Activated naive CD8-positive, alpha-beta T cell treated with anti-CD3 and anti-CD28 coated beads, Interleukin-2, amount 10 ng/mL, durations not matched to agents 7 days and 5 days (primary cell): ENCODE data around the gene GPN2. TPM values are rescaled to one million over a fixed set of nuclear protein-coding genes. Genes with fewer than 3 reads are reported as not detected.
"Not testable (repeated sequence)": the region's sequence is repeated elsewhere in the genome, so short reads cannot be mapped to it uniquely, and the experiment has no call there.

Source experiments
- ATAC-seq: fragments of 150-1000 bp; cut with Tn5 transposase; one replicate; pipeline ENCODE4 v1.10.0; 2021; ENCODE audit warnings: low read depth, moderate library complexity
- POLR2A ChIA-PET: fragments of 350-600 bp; sonication (Branson Sonifier 250); formaldehyde crosslinking; loops from one replicate; lab custom pipeline; 2021; ENCODE audit warnings: antibody characterized with exemption; lab: Charles Lee
- DNase-seq: peaks from one replicate; pipeline ENCODE4 v3.0.0; 2021
- H3K27ac Mint-ChIP-seq: one replicate; pipeline ENCODE4 v1.8.0; 2022; ENCODE audit warnings: mild to moderate bottlenecking, mixed read lengths
- H3K27me3 Mint-ChIP-seq: one replicate; pipeline ENCODE4 v1.8.0; 2022; ENCODE audit warnings: mild to moderate bottlenecking, moderate library complexity, mixed read lengths
- H3K36me3 Mint-ChIP-seq: one replicate; pipeline ENCODE4 v1.8.0; 2021; ENCODE audit warnings: mild to moderate bottlenecking, mixed read lengths
- H3K4me1 Mint-ChIP-seq: one replicate; pipeline ENCODE4 v1.8.0; 2021; ENCODE audit warnings: mixed read lengths
- H3K4me3 Mint-ChIP-seq: one replicate; pipeline ENCODE4 v1.8.0; 2022; ENCODE audit warnings: mild to moderate bottlenecking, moderate library complexity, mixed read lengths
- H3K9me3 Mint-ChIP-seq: one replicate; pipeline ENCODE4 v1.8.0; 2021; ENCODE audit warnings: mixed read lengths
- total RNA-seq, 2 experiments: library from RNA; stranded (reverse); gene quantifications; one replicate each; pipeline ENCODE4 v1.2.3, GENCODE V29; 2021

GPN2 gene
- total RNA-seq, 2 experiments from 2014 or later, result 30.1 to 31.2 TPM

GRCh38 chr1:26851106-26851684, 38.9 kb downstream of the GPN2 start:
- POLR2A ChIA-PET, result interaction anchor here (1.8 to 3.8 kb wide), 2 partner anchors 9 to 13 kb away, joined by 4 to 12 read pairs; no protein-coding TSS in a partner anchor
- DNase-seq (no peak), ATAC-seq (no peak)
- H3K36me3 Mint-ChIP-seq, result peaks cover 28% of the 10 kb centered on the region
- peaks cover 1% of the 10 kb centered on the region for H3K4me1 Mint-ChIP-seq
- no peaks in the 10 kb centered on the region for H3K9me3 Mint-ChIP-seq
- H3K4me3 Mint-ChIP-seq, result no peak overlapping the region
- H3K27ac Mint-ChIP-seq, result no peak overlapping the region
- H3K27me3 Mint-ChIP-seq, result no peaks in the 10 kb centered on the region

GRCh38 chr1:26848941-26849774, 40.9 kb downstream of the GPN2 start:
- H3K9me3 Mint-ChIP-seq, result no peaks in the 10 kb centered on the region
- no peak overlapping the region for H3K27ac Mint-ChIP-seq
- no peak for DNase-seq
- POLR2A ChIA-PET, result interaction anchor here (0.8 to 3.8 kb wide), 5 partner anchors 12 to 41 kb away, joined by 3 to 12 read pairs (median 4); partner anchors contain the start of gene GPN2
- peaks cover 1% of the 10 kb centered on the region for H3K4me1 Mint-ChIP-seq
- no peaks in the 10 kb centered on the region for H3K27me3 Mint-ChIP-seq
- no peak overlapping the region for H3K4me3 Mint-ChIP-seq
- ATAC-seq, result no peak
- H3K36me3 Mint-ChIP-seq, result peaks cover 27% of the 10 kb centered on the region

GRCh38 chr1:26848499-26848898, 41.6 kb downstream of the GPN2 start:
- ATAC-seq, result no peak
- Mint-ChIP-seq H3K9me3 (no peaks in the 10 kb centered on the region), H3K36me3 (peaks cover 29% of the 10 kb centered on the region), H3K4me1 (peaks cover 1% of the 10 kb centered on the region), H3K4me3 (no peak overlapping the region), H3K27me3 (no peaks in the 10 kb centered on the region), H3K27ac (no peak overlapping the region)
- DNase-seq, result no peak
- POLR2A ChIA-PET, result interaction anchor here (0.8 to 1.1 kb wide), 3 partner anchors 13 to 42 kb away, joined by 3 to 4 read pairs (median 3); partner anchors contain the start of gene GPN2

- ATAC-seq, H3K27ac Mint-ChIP-seq, H3K4me3 Mint-ChIP-seq, H3K9me3 Mint-ChIP-seq, H3K27me3 Mint-ChIP-seq, DNase-seq, POLR2A ChIA-PET, H3K4me1 Mint-ChIP-seq: not testable (repeated sequence)
- peaks cover 29% of the 10 kb centered on the region for H3K36me3 Mint-ChIP-seq
Measured at GRCh38 chr1:26847826-26848225, 42.3 kb downstream of the GPN2 start.

- Mint-ChIP-seq H3K4me1 (peaks cover 1% of the 10 kb centered on the region), H3K27ac (no peak overlapping the region), H3K27me3 (no peaks in the 10 kb centered on the region), H3K36me3 (peaks cover 29% of the 10 kb centered on the region), H3K4me3 (no peak overlapping the region), H3K9me3 (no peaks in the 10 kb centered on the region)
- POLR2A ChIA-PET, result no interaction called here
- no peak for ATAC-seq
- DNase-seq, result no peak
Measured at GRCh38 chr1:26844424-26845196, 45.5 kb downstream of the GPN2 start.

- Mint-ChIP-seq H3K4me3 (no peak overlapping the region), H3K36me3 (peaks cover 34% of the 10 kb centered on the region), H3K9me3 (no peaks in the 10 kb centered on the region), H3K27me3 (no peaks in the 10 kb centered on the region), H3K27ac (no peak overlapping the region), H3K4me1 (peaks cover 4% of the 10 kb centered on the region)
- POLR2A ChIA-PET, result interaction anchor here (0.6 to 1.2 kb wide), 3 partner anchors 25 to 1931 kb away, joined by 3 to 15 read pairs (median 3); no protein-coding TSS in a partner anchor
- DNase-seq, result no peak
- ATAC-seq, result no peak
Measured at GRCh38 chr1:26839779-26840178, 50.3 kb downstream of the GPN2 start.

GRCh38 chr1:26839339-26839722, 50.8 kb downstream of the GPN2 start:
- Mint-ChIP-seq H3K27ac (peak overlapping the region; percentile 11), H3K4me3 (no peak overlapping the region), H3K9me3 (no peaks in the 10 kb centered on the region), H3K36me3 (peaks cover 38% of the 10 kb centered on the region), H3K4me1 (peaks cover 9% of the 10 kb centered on the region), H3K27me3 (no peaks in the 10 kb centered on the region)
- POLR2A ChIA-PET, result interaction anchor here (1.2 kb wide), 1 partner anchor 40 kb away, joined by 3 read pairs; no protein-coding TSS in a partner anchor
- ATAC-seq, result no peak
- no peak for DNase-seq

- POLR2A ChIA-PET, result interaction anchor here (0.6 to 1.2 kb wide), 3 partner anchors 21 to 41 kb away, joined by 3 to 4 read pairs (median 3); no protein-coding TSS in a partner anchor
- H3K36me3 Mint-ChIP-seq, result peaks cover 34% of the 10 kb centered on the region
- no peaks in the 10 kb centered on the region for H3K27me3 Mint-ChIP-seq
- H3K4me3 Mint-ChIP-seq, result no peak overlapping the region
- peaks cover 15% of the 10 kb centered on the region for H3K4me1 Mint-ChIP-seq
- no peak for ATAC-seq
- no peak for DNase-seq
- peak overlapping the region; percentile 28 for H3K27ac Mint-ChIP-seq
- no peaks in the 10 kb centered on the region for H3K9me3 Mint-ChIP-seq
Measured at GRCh38 chr1:26838474-26839338, 51.4 kb downstream of the GPN2 start.

- H3K27ac Mint-ChIP-seq, H3K4me3 Mint-ChIP-seq, DNase-seq, H3K9me3 Mint-ChIP-seq, H3K27me3 Mint-ChIP-seq, ATAC-seq: not testable (repeated sequence)
- H3K4me1 Mint-ChIP-seq, result peaks cover 24% of the 10 kb centered on the region
- H3K36me3 Mint-ChIP-seq, result peaks cover 32% of the 10 kb centered on the region
- POLR2A ChIA-PET, result interaction anchor here (1.1 kb wide), 1 partner anchor 22 kb away, joined by 3 read pairs; no protein-coding TSS in a partner anchor
Measured at GRCh38 chr1:26837665-26838064, 52.4 kb downstream of the GPN2 start.

- peak; percentile 95 for ATAC-seq
- Mint-ChIP-seq H3K4me1 (peaks cover 53% of the 10 kb centered on the region), H3K36me3 (peaks cover 40% of the 10 kb centered on the region), H3K27me3 (no peaks in the 10 kb centered on the region), H3K27ac (peak overlapping the region; percentile 98), H3K4me3 (peak overlapping the region; percentile 80), H3K9me3 (no peaks in the 10 kb centered on the region)
- POLR2A ChIA-PET, result interaction anchor here (0.6 to 3.6 kb wide), 20 partner anchors 12 to 747 kb away, joined by 3 to 34 read pairs (median 4); partner anchors contain the start of genes GPATCH3, GPN2, HMGN2 and NUDC
- peak; percentile 83 for DNase-seq
Measured at GRCh38 chr1:26833432-26834405, 56.4 kb downstream of the GPN2 start.

- POLR2A ChIA-PET, result interaction anchor here (0.9 to 3.6 kb wide), 8 partner anchors 10 to 135 kb away, joined by 3 to 28 read pairs (median 5); partner anchors contain the start of genes GPATCH3 and PIGV
- ATAC-seq, result no peak
- Mint-ChIP-seq H3K9me3 (no peaks in the 10 kb centered on the region), H3K4me1 (peaks cover 62% of the 10 kb centered on the region), H3K27ac (peak overlapping the region; percentile 98), H3K27me3 (no peaks in the 10 kb centered on the region), H3K4me3 (no peak overlapping the region), H3K36me3 (peaks cover 38% of the 10 kb centered on the region)
- no peak for DNase-seq
Measured at GRCh38 chr1:26832249-26832960, 57.7 kb downstream of the GPN2 start.
